Upper lobe of right lung (tissue), 1 donor: ENCODE measurements around the gene GUCY1A2. TPM values are rescaled to one million over a fixed set of nuclear protein-coding genes. Genes with fewer than 3 reads are reported as not detected.
A peak's percentile ranks its signal among the peaks of the same experiment; 100 is the strongest.

ENCODE experiments used
- ATAC-seq: fragments of 200-7000 bp; cut with Tn5 transposase; one replicate; pipeline ENCODE4 v1.9.1; 2020; ENCODE audit warnings: mild to moderate bottlenecking, moderate library complexity
- DNase-seq: peaks from one replicate; pipeline ENCODE4 v3.0.0-alpha.2; 2020
- H3K27ac ChIP-seq: fragments of 200-600 bp; one replicate; pipeline ENCODE4 v1.8.0; 2022
- H3K27me3 ChIP-seq: fragments of 200-600 bp; one replicate; pipeline ENCODE4 v1.8.0; 2022; ENCODE audit warnings: mild to moderate bottlenecking
- H3K36me3 ChIP-seq: fragments of 200-600 bp; one replicate; pipeline ENCODE4 v1.8.0; 2022
- H3K4me1 ChIP-seq: fragments of 200-600 bp; one replicate; pipeline ENCODE4 v1.8.0; 2022
- H3K4me3 ChIP-seq: fragments of 200-600 bp; one replicate; pipeline ENCODE4 v1.8.0; 2022; ENCODE audit warnings: mild to moderate bottlenecking
- H3K9me3 ChIP-seq: fragments of 200-600 bp; one replicate; pipeline ENCODE4 v1.8.0; 2022
- CTCF ChIP-seq: fragments of 200-600 bp; IDR thresholded peaks from one replicate; pipeline ENCODE4 v1.8.0; 2022; ENCODE audit warnings: antibody characterized with exemption
- intact Hi-C: fragments of 100-400 bp; cut with DNase I; formaldehyde crosslinking; loops from one replicate; pipeline ENCODE4 v1.11.0; 2022
- total RNA-seq: library from RNA; stranded (reverse); fragmentation: NEBNext Ultra II Directional; extraction: Animal tissue kit (Norgen Biotek cat#: 25700); gene quantifications from one replicate; pipeline ENCODE4 v1.2.1, GENCODE V29; 2021
- donor health status: DM: no; HTN: yes; CAD: no; lungs with severe emphysema.

GUCY1A2 gene
- total RNA-seq, 1 donor from 2014 or later, result 31.1 TPM

GRCh38 chr11:107043242-107044006 is 25.1 kb upstream of the GUCY1A2 start:
- ATAC-seq (no peak), DNase-seq (no peak)
- intact Hi-C loops, result no loop called here
- no peak overlapping the region for H3K27ac ChIP-seq
- no peaks in the 10 kb centered on the region for H3K9me3 ChIP-seq
- no peaks in the 10 kb centered on the region for H3K4me1 ChIP-seq
- no peaks in the 10 kb centered on the region for H3K36me3 ChIP-seq
- no peak overlapping the region for H3K4me3 ChIP-seq
- H3K27me3 ChIP-seq, result no peaks in the 10 kb centered on the region
- no peak for TF ChIP-seq CTCF

- no peak for DNase-seq
- H3K36me3 ChIP-seq, result no peaks in the 10 kb centered on the region
- no peak for ATAC-seq
- no peaks in the 10 kb centered on the region for H3K9me3 ChIP-seq
- no peaks in the 10 kb centered on the region for H3K4me1 ChIP-seq
- intact Hi-C loops, result no loop called here
- TF ChIP-seq CTCF, result no peak
- H3K27me3 ChIP-seq, result no peaks in the 10 kb centered on the region
- no peak overlapping the region for H3K4me3 ChIP-seq
- no peak overlapping the region for H3K27ac ChIP-seq
Measured at GRCh38 chr11:107042748-107043147, 24.5 kb upstream of the GUCY1A2 start.

GRCh38 chr11:107041088-107041444 is 22.8 kb upstream of the GUCY1A2 start:
- Histone ChIP-seq H3K4me3 (no peak overlapping the region), H3K9me3 (no peaks in the 10 kb centered on the region), H3K27me3 (no peaks in the 10 kb centered on the region), H3K36me3 (no peaks in the 10 kb centered on the region), H3K27ac (no peak overlapping the region), H3K4me1 (no peaks in the 10 kb centered on the region)
- intact Hi-C loops, result no loop called here
- ATAC-seq, result no peak
- TF ChIP-seq CTCF, result no peak
- DNase-seq, result no peak

GRCh38 chr11:107040433-107041087 is 22.3 kb upstream of the GUCY1A2 start:
- DNase-seq (no peak), ATAC-seq (peak; percentile 55)
- H3K9me3 ChIP-seq, result no peaks in the 10 kb centered on the region
- no peaks in the 10 kb centered on the region for H3K36me3 ChIP-seq
- H3K4me3 ChIP-seq, result no peak overlapping the region
- H3K4me1 ChIP-seq, result no peaks in the 10 kb centered on the region
- H3K27me3 ChIP-seq, result no peaks in the 10 kb centered on the region
- no peak for TF ChIP-seq CTCF
- intact Hi-C loops, result no loop called here
- H3K27ac ChIP-seq, result no peak overlapping the region

GRCh38 chr11:107025673-107026072 is 7.4 kb upstream of the GUCY1A2 start:
- H3K36me3 ChIP-seq, result no peaks in the 10 kb centered on the region
- no peak for TF ChIP-seq CTCF
- H3K9me3 ChIP-seq, result no peaks in the 10 kb centered on the region
- intact Hi-C loops, result no loop called here
- DNase-seq (no peak), ATAC-seq (no peak)
- no peak overlapping the region for H3K4me3 ChIP-seq
- H3K4me1 ChIP-seq, result no peaks in the 10 kb centered on the region
- H3K27me3 ChIP-seq, result peaks cover 6% of the 10 kb centered on the region
- H3K27ac ChIP-seq, result no peak overlapping the region
